ENCODE data around the gene SH3BGRL3.

- TF ChIP-seq OSR1 (CRISPR knock-in tag; IDR thresholded peaks at IDR 0.05): no peak
- no peak for TF ChIP-seq TCF4 (CRISPR knock-in tag; IDR thresholded peaks at IDR 0.05; ENCODE audit: borderline replicate concordance)
- no peak for TF ChIP-seq PATZ1 (CRISPR knock-in tag; IDR thresholded peaks at IDR 0.05; ENCODE audit: borderline replicate concordance)
- TF ChIP-seq ZFP3 (CRISPR knock-in tag; IDR thresholded peaks at IDR 0.05): no peak
- TF ChIP-seq CREB5 (CRISPR knock-in tag; IDR thresholded peaks at IDR 0.05; ENCODE audit: low read depth): no peak
- TF ChIP-seq ZNF8 (CRISPR knock-in tag; IDR thresholded peaks at IDR 0.05): no peak
- TF ChIP-seq POU6F1 (CRISPR knock-in tag; IDR thresholded peaks at IDR 0.05; ENCODE audit: borderline replicate concordance, low read depth): no peak
- TF ChIP-seq CSRNP3 (CRISPR knock-in tag; IDR thresholded peaks at IDR 0.05): no peak
- no peak for TF ChIP-seq ZNF70 (CRISPR knock-in tag; IDR thresholded peaks at IDR 0.05)
Observed at GRCh38 chr1:26254404-26254803, 25.5 kb upstream of the SH3BGRL3 start.
